ENCODE results near the gene GTPBP2. TPM values are rescaled to one million over a fixed set of nuclear protein-coding genes. Genes with fewer than 3 reads are reported as not detected.

GTPBP2 gene
- total and polyA plus RNA-seq, 2 experiments from 2014 or later = 17.5 to 55.9 TPM

GRCh38 chr6:43676962-43677606, 48.0 kb upstream of the GTPBP2 start (continued):
- no peak for TF ChIP-seq ZNF462 (CRISPR knock-in tag; IDR thresholded peaks at IDR 0.05)
- no peak for TF ChIP-seq ZNF114 (CRISPR knock-in tag; IDR thresholded peaks at IDR 0.05)
- TF ChIP-seq EZH2phosphoT487 (IDR thresholded peaks at IDR 0.05; ENCODE audit: unreplicated experiment) = no peak

- Histone ChIP-seq H3K36me3 (ENCODE audit: insufficient read depth) (peaks cover 8% of the 10 kb centered on the region; the same call in 1 of the 2 replicates), H3K9me2 (ENCODE audit: insufficient read depth) (no peaks in the 10 kb centered on the region), H3K4me2 (no peak overlapping the region), H3K4me3 (no peak overlapping the region), H2AFZ (no peak overlapping the region), H3K27ac (ENCODE audit: low read depth) (no peak overlapping the region), H3K79me2 (replicated peaks; ENCODE audit: insufficient read depth) (peaks cover under 1% of the 10 kb centered on the region), H3F3A (replicated peaks; ENCODE audit: low read depth) (0 out of 2 replicates have a peak, but pooled peaks cover 7% of the 10 kb centered on the region), H4K20me1 (replicated peaks; ENCODE audit: insufficient read depth) (peaks cover 3% of the 10 kb centered on the region), H3K4me1 (ENCODE audit: insufficient read depth) (peaks cover 4% of the 10 kb centered on the region; the same call in 1 of the 2 replicates), H3K27me3 (ENCODE audit: insufficient read depth) (no peaks in the 10 kb centered on the region)
- Mint-ChIP-seq H3K4me3 (no peak overlapping the region), H3K4me1 (peaks cover 2% of the 10 kb centered on the region), H3K27me3 (ENCODE audit: insufficient read depth, low read depth, poor library complexity) (peaks cover 2% of the 10 kb centered on the region), H3K27ac (no peak overlapping the region), H3K36me3 (ENCODE audit: low read depth) (peaks cover 53% of the 10 kb centered on the region), H3K9me3 (no peaks in the 10 kb centered on the region)
- ATAC-seq (no peak), DNase-seq (ENCODE audit: low spot score) (no peak)
- TF ChIP-seq JUNB (IDR thresholded peaks at IDR 0.05; ENCODE audit: unreplicated experiment) = no peak
- TF ChIP-seq, protein P1, sequence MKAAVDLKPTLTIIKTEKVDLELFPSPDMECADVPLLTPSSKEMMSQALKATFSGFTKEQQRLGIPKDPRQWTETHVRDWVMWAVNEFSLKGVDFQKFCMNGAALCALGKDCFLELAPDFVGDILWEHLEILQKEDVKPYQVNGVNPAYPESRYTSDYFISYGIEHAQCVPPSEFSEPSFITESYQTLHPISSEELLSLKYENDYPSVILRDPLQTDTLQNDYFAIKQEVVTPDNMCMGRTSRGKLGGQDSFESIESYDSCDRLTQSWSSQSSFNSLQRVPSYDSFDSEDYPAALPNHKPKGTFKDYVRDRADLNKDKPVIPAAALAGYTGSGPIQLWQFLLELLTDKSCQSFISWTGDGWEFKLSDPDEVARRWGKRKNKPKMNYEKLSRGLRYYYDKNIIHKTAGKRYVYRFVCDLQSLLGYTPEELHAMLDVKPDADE (IDR thresholded peaks at IDR 0.05) = no peak
- no peak for TF ChIP-seq CREB1 (CRISPR knock-in tag; IDR thresholded peaks at IDR 0.05; ENCODE audit: low read depth)
Observed at GRCh38 chr6:43674921-43675320, 45.9 kb upstream of the GTPBP2 start.
